Measurements from ENCODE around the gene INHBE. TPM values are rescaled to one million over a fixed set of nuclear protein-coding genes. Genes with fewer than 3 reads are reported as not detected.
"Not testable (repeated sequence)": the region's sequence is repeated elsewhere in the genome, so short reads cannot be mapped to it uniquely, and the experiment has no call there.

INHBE gene, protein sequence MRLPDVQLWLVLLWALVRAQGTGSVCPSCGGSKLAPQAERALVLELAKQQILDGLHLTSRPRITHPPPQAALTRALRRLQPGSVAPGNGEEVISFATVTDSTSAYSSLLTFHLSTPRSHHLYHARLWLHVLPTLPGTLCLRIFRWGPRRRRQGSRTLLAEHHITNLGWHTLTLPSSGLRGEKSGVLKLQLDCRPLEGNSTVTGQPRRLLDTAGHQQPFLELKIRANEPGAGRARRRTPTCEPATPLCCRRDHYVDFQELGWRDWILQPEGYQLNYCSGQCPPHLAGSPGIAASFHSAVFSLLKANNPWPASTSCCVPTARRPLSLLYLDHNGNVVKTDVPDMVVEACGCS
- 1 to 10 TPM in 1 of 2 experiments, under 1 TPM in 1; 0.81 to 1.0 TPM for total RNA-seq

DNA sequence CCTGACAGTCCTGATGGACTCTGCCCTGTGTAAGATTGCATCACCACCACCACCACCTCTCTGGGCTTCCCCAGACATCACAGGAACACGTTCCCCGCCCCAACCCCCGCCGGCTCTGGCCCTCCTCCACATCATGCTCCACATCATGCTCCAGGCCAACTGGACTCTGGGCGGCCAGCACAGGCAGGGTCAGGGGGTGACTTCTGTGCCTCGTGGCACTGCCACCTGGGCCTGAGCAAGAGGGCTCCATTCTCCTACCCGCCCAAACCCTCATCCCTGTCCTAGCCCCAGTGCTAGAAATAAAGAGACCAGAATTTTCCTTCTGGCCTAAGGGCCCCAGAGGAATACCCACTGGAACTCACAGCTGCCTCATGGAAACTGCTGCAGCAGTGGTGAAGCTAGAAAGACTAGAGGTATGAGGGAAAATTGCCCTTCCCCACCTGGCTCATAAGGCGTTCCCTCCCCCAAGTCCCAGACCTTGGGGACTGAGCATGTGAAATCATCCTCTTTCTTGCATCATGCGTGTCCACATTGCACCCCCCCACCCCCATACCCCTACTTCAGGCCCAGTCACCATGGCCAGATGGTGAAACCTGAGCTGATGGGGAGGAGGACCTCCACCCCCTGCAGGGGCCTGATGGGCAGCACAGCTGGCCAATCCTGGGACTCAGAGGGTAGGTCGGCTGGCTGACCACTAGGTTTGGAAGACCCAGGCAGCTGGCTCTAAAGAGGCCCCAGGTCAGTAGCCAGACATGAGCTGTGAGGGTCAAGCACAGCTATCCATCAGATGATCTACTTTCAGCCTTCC, at the start of gene INHBE:
Gene INHBE (plus strand): TSS at position 742 of the 808 bp plus-strand sequence. CDS start 230 bp downstream, outside the sequence.
- intact Hi-C loops (cut with micrococcal nuclease), result loop anchor here (5.0 kb wide), 1 partner anchor 443 kb away; no protein-coding TSS in a partner anchor
- H3K36me3 Mint-ChIP-seq (ENCODE audit: low read depth), result no peaks in the 10 kb centered on the region
- CTCF ChIA-PET, result interaction anchor here (0.6 to 11.0 kb wide), 23 partner anchors 10 to 254 kb away, joined by 3 to 172 read pairs (median 5); partner anchors contain the start of gene INHBC
- H3K27me3 Mint-ChIP-seq (ENCODE audit: low read depth), result no peaks in the 10 kb centered on the region
- peak; percentile 54 for DNase-seq
- peaks cover 25% of the 10 kb centered on the region for H3K4me1 Mint-ChIP-seq (ENCODE audit: low read depth)
- H3K9me3 Mint-ChIP-seq, result no peaks in the 10 kb centered on the region
- H3K27ac Mint-ChIP-seq, result peak within 1 kb of the TSS; percentile 46
- H3K4me3 Mint-ChIP-seq, result peak within 1 kb of the TSS; percentile 74

DNA sequence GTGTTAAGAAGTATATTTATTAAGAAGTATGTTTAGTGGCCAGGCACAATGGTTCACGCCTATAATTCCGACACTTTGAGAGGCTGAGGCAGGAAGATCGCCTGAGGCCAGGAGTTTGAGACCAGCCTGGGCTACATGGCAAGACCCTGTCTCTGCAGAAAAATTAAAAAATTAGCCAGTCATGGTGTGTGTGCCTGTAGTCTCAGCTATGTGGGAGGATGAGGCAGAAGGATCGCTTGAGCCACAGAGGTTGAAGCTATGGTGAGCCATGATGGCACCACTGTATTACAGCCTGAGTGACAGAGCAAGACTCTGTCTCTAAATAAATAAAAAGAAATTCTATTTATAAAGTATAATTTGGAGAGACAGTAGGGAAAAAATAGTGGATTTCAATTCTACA, 44.6 kb upstream of the INHBE start:
- intact Hi-C loops (cut with micrococcal nuclease), result no loop called here
- H3K27me3 Mint-ChIP-seq (ENCODE audit: low read depth), result no peaks in the 10 kb centered on the region
- H3K27ac Mint-ChIP-seq, result no peak overlapping the region
- CTCF ChIA-PET, result interaction anchor here (0.5 to 2.1 kb wide), 5 partner anchors 9 to 49 kb away, joined by 3 to 10 read pairs (median 5); partner anchors contain the start of gene INHBE
- H3K9me3 Mint-ChIP-seq, result no peaks in the 10 kb centered on the region
- DNase-seq, result no peak
- H3K36me3 Mint-ChIP-seq (ENCODE audit: low read depth), result no peaks in the 10 kb centered on the region
- H3K4me3 Mint-ChIP-seq, result no peak overlapping the region
- H3K4me1 Mint-ChIP-seq (ENCODE audit: low read depth), result peaks cover 25% of the 10 kb centered on the region

DNA sequence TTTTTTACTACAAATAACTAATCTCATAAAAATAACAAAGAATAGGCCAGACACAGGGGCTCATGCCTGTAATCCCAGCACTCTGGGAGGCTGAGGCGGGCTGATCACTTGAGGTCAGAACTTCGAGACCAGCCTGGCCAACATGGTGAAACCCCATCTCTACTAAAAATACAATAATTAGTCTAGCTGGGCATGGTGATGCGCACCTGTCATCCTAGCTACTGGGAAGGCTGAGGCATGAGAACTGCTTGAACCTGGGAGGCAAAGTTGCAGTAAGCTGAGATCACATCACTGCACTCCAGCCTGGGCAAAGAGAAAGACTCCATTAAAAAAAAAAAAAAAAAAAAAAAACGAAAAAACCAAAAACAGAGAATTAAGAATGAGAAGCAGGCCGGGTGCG, 40.9 kb upstream of the INHBE start:
- not testable (repeated sequence) for H3K4me3 Mint-ChIP-seq
- CTCF ChIA-PET, result interaction anchor here (0.6 kb wide), 1 partner anchor 1028 kb away, joined by 3 read pairs; no protein-coding TSS in a partner anchor

DNA sequence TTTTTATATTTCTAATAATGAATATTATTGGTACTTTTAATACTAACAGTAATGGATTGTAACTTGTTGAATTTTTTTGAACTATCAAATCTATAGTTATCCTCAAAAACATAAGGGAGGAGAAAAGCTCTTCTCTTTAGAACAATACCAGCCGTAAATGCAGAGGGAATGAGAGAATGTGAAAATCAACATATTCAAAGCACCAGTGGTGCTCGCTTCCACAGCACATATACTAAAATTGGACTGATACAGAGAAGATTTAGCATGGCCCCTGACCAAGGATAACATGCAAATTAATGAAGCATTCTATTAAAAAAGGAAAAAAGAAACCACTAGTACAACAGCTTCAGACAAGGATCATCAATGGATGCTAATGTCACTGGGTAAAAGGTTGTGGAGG, 40.0 kb upstream of the INHBE start:
- intact Hi-C loops (cut with micrococcal nuclease), result no loop called here
- Mint-ChIP-seq H3K27ac (no peak overlapping the region), H3K36me3 (ENCODE audit: low read depth) (peaks cover 8% of the 10 kb centered on the region), H3K4me1 (ENCODE audit: low read depth) (peaks cover 39% of the 10 kb centered on the region), H3K4me3 (no peak overlapping the region), H3K9me3 (no peaks in the 10 kb centered on the region), H3K27me3 (ENCODE audit: low read depth) (no peaks in the 10 kb centered on the region)
- no peak for DNase-seq
- CTCF ChIA-PET, result interaction anchor here (0.8 kb wide), 1 partner anchor 172 kb away, joined by 3 read pairs; no protein-coding TSS in a partner anchor

More for the DNA sequence above, 40.9 kb upstream of the INHBE start:
- H3K4me1 Mint-ChIP-seq (ENCODE audit: low read depth), result peaks cover 35% of the 10 kb centered on the region
- DNase-seq; intact Hi-C loops (cut with micrococcal nuclease); H3K9me3 Mint-ChIP-seq; H3K36me3 Mint-ChIP-seq (ENCODE audit: low read depth); H3K27ac Mint-ChIP-seq; H3K27me3 Mint-ChIP-seq (ENCODE audit: low read depth): not testable (repeated sequence)

DNA sequence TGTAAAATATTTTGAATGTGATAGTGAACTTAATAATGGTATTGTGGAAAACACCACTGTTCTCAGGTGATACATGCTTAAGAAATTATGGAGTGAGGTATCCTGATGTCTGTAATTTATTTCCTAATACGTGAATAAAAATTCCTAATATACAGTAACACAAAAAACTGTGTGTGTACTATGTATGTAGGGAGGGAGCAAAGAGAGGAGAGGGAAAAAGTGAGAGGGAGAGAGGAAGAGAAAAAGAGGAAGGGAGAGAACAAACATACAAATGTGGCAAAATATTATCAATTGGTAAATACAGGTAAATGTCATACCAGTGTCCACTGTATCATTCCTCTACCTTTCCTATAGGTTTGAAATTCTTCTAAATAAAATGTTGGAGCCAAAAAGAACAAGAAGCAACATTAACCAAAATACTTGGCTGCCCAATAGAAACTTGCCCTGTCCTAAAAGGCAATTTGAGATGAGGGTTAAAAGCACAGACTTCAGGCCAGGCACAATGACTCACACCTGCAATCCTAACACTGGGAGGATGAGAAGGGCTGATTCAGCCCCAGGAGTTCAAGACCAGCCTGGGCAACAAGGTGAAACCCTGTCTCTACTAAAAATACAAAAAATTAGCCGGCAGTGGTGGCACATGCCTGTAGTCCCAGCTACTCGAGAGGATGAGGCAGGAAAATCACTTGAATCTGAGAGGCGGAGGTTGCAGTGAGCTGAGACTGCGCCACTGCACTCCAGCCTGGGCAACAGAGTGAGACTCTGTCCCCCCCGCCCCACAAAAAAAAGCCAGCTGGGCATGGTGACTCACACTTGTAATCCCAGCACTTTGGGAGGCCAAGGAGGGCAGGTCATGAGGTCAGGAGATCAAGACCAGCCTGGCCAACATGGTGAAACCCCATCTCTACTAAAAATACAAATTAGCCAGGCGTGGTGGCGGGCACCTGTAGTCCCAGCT, 38.8 kb upstream of the INHBE start:
- CTCF ChIA-PET, result interaction anchor here (1.0 kb wide), 1 partner anchor 40 kb away, joined by 3 read pairs; no protein-coding TSS in a partner anchor
- intact Hi-C loops (cut with micrococcal nuclease), result no loop called here
- peaks cover 37% of the 10 kb centered on the region for H3K4me1 Mint-ChIP-seq (ENCODE audit: low read depth)

DNA sequence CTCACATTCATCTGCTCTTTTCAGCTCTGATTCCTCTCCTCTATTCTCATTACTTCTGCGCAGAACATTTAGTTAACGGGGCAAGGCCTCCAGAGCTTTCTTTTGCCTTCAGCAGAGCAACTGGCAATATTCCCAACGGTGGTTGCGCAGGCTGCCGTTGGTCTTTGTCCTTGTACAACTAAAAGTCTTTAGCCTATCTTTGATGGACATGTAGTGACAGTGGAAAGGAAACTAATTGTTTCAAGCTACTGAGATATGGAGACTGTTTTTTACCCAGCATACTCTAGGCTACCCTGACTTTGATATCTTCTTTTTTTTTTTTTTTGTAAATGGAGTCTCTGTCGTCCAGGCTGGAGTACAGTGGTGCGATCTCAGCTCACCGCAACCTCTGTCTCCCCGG, 36.9 kb upstream of the INHBE start:
- H3K27me3 Mint-ChIP-seq (ENCODE audit: low read depth), result no peaks in the 10 kb centered on the region
- no peak overlapping the region for H3K4me3 Mint-ChIP-seq
- no peak overlapping the region for H3K27ac Mint-ChIP-seq
- peaks cover 13% of the 10 kb centered on the region for H3K36me3 Mint-ChIP-seq (ENCODE audit: low read depth)
- CTCF ChIA-PET, result interaction anchor here (0.7 to 1.6 kb wide), 4 partner anchors 35 to 235 kb away, joined by 3 to 5 read pairs (median 3); no protein-coding TSS in a partner anchor
- intact Hi-C loops (cut with micrococcal nuclease), result no loop called here
- peaks cover 28% of the 10 kb centered on the region for H3K4me1 Mint-ChIP-seq (ENCODE audit: low read depth)
- no peak for DNase-seq
- H3K9me3 Mint-ChIP-seq, result no peaks in the 10 kb centered on the region

More for the DNA sequence above, 38.8 kb upstream of the INHBE start:
- no peak for DNase-seq
- H3K9me3 Mint-ChIP-seq, result no peaks in the 10 kb centered on the region
- H3K27me3 Mint-ChIP-seq (ENCODE audit: low read depth), result no peaks in the 10 kb centered on the region
- H3K4me3 Mint-ChIP-seq, result no peak overlapping the region
- no peak overlapping the region for H3K27ac Mint-ChIP-seq
- H3K36me3 Mint-ChIP-seq (ENCODE audit: low read depth), result peaks cover 8% of the 10 kb centered on the region

DNA sequence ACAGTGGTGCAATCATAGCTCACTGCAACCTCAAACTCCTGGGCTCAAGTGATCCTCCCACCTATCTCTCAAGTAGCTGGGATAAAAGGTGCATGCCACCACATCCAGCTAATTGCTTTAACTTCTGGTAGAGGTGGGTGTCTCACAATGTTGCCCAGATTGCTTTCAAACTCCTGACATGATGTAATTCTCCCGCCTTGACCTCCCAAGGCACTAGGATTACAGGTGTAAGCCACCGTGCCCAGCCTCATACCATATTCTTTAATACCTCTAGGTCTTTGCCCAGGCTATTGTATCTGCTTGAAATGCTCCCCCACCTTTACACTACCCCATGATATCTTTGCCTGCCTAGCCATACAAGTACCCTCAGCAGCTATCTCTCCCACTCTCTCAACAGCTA, 35.6 kb upstream of the INHBE start:
- no peaks in the 10 kb centered on the region for H3K9me3 Mint-ChIP-seq
- H3K27ac Mint-ChIP-seq, result no peak overlapping the region
- H3K4me1 Mint-ChIP-seq (ENCODE audit: low read depth), result peaks cover 30% of the 10 kb centered on the region
- H3K4me3 Mint-ChIP-seq, result no peak overlapping the region
- DNase-seq, result no peak
- no peaks in the 10 kb centered on the region for H3K27me3 Mint-ChIP-seq (ENCODE audit: low read depth)
- CTCF ChIA-PET, result interaction anchor here (0.7 to 1.0 kb wide), 2 partner anchors 8 to 34 kb away, joined by 3 to 5 read pairs; no protein-coding TSS in a partner anchor
- intact Hi-C loops (cut with micrococcal nuclease), result no loop called here
- H3K36me3 Mint-ChIP-seq (ENCODE audit: low read depth), result peaks cover 14% of the 10 kb centered on the region

DNA sequence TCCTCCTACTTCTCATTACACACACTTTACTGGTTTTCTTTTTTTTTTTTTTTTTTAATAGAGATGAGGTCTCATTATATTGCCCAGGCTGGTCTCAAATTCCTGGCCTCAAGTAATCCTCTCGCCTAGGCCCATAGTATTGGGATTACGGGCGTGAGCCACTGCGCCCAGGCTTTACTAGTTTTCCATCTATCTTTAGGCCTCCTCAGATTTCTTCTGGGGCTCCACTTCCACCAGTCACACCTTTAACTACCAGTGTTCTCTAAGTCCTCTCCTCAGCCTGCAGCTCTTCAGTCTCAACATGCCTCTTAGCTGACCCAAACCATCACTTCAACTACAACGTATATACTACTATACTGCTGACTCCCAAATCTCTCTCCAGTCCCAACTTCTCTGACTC, 34.6 kb upstream of the INHBE start:
- no peak for DNase-seq
- Mint-ChIP-seq H3K9me3 (no peaks in the 10 kb centered on the region), H3K4me1 (ENCODE audit: low read depth) (peaks cover 27% of the 10 kb centered on the region), H3K36me3 (ENCODE audit: low read depth) (peaks cover 14% of the 10 kb centered on the region), H3K4me3 (no peak overlapping the region), H3K27me3 (ENCODE audit: low read depth) (no peaks in the 10 kb centered on the region), H3K27ac (no peak overlapping the region)
- CTCF ChIA-PET, result interaction anchor here (0.5 to 1.6 kb wide), 6 partner anchors 19 to 252 kb away, joined by 3 to 11 read pairs (median 4); partner anchors contain the start of gene INHBE
- intact Hi-C loops (cut with micrococcal nuclease), result no loop called here

DNA sequence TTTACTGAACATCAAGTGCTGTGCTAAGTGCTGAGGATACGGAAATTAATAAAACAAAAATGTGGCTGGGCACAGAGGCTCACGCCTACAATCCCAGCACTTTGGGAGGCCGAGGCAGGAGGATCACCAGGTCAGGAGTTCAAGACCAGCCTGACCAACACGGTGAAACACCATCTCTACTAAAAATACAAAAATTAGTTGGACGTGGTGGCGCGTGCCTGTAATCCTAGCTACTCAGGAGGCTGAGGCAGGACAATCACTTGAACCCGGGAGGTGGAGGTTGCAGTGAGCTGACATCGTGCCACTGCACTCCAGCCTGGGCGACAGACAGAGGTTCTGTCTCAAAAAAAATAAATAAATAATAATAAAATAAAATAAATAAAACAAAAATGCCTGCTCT, 28.2 kb upstream of the INHBE start:
- H3K4me3 Mint-ChIP-seq; H3K27me3 Mint-ChIP-seq (ENCODE audit: low read depth); H3K27ac Mint-ChIP-seq; intact Hi-C loops (cut with micrococcal nuclease); DNase-seq; H3K9me3 Mint-ChIP-seq: not testable (repeated sequence)
- H3K4me1 Mint-ChIP-seq (ENCODE audit: low read depth), result peaks cover 39% of the 10 kb centered on the region
- H3K36me3 Mint-ChIP-seq (ENCODE audit: low read depth), result peaks cover 16% of the 10 kb centered on the region
- CTCF ChIA-PET, result interaction anchor here (0.6 to 1.9 kb wide), 2 partner anchors 9 to 26 kb away, joined by 3 to 7 read pairs; no protein-coding TSS in a partner anchor

DNA sequence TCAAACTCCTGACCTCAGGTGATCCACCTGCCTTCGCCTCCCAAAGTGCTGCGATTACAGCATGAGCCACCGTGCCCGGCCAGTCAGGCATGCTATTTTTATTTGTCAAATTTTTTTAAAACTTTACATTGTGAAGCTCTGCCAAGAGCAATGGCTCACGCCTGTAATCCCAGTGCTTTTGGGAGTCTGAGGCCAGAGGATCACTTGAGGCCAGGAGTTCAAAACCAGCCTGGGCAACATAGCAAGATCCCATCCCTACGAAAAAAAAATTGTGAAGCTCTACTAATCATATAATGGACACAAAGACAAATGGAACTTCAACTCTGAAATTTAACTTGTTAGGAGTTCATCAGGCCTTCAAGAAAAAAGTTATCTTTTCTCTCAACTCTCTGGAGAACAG, 26.1 kb upstream of the INHBE start:
- Mint-ChIP-seq H3K4me3 (peak overlapping the region; percentile 94), H3K36me3 (ENCODE audit: low read depth) (peaks cover 12% of the 10 kb centered on the region), H3K9me3 (no peaks in the 10 kb centered on the region), H3K4me1 (ENCODE audit: low read depth) (peaks cover 40% of the 10 kb centered on the region), H3K27ac (peak overlapping the region; percentile 80), H3K27me3 (ENCODE audit: low read depth) (no peaks in the 10 kb centered on the region)
- intact Hi-C loops (cut with micrococcal nuclease), result no loop called here
- no peak for DNase-seq
- CTCF ChIA-PET, result interaction anchor here (0.7 to 1.8 kb wide), 5 partner anchors 22 to 167 kb away, joined by 3 to 10 read pairs (median 4); no protein-coding TSS in a partner anchor

DNA sequence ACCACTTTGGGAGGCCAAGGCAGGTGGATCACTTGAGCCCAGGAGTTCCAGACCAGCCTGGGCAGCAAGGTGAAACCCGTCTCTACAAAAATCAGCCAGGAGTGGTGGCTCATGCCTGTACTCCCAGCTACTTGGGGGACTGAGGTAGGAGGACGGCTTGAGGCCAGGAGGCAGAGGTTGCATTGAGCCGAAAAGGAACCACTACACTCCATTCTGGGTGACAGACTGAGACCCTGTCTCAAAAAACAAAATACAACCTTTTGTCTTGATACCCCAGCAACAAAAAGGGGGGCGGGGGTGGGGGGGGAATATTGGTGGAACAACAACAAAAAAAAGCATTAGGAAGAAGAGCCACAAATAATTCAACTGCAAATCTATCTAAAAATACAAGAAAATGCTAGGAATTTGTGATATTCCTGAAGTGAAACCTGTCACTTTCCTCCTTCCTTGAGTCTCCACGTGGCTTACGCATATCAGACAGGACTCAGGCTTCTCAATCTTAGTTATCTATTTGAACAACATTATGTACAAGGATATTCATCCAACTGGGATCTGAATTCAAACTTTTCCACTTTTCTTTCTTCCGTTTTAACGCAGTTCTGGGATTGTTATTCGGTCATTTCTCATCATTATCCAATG, 25.5 kb upstream of the INHBE start:
- Mint-ChIP-seq H3K9me3 (no peaks in the 10 kb centered on the region), H3K36me3 (ENCODE audit: low read depth) (peaks cover 10% of the 10 kb centered on the region)
- intact Hi-C loops (cut with micrococcal nuclease), result loop anchor here (1.0 to 5.0 kb wide), 3 partner anchors 24 to 705 kb away; partner anchors contain the start of gene NACA

More for the DNA sequence above, 25.5 kb upstream of the INHBE start:
- no peaks in the 10 kb centered on the region for H3K27me3 Mint-ChIP-seq (ENCODE audit: low read depth)
- no peak for DNase-seq
- peak overlapping the region; percentile 98 for H3K27ac Mint-ChIP-seq
- peaks cover 38% of the 10 kb centered on the region for H3K4me1 Mint-ChIP-seq (ENCODE audit: low read depth)
- peak overlapping the region; percentile 94 for H3K4me3 Mint-ChIP-seq
- CTCF ChIA-PET, result interaction anchor here (0.6 to 1.4 kb wide), 9 partner anchors 8 to 168 kb away, joined by 3 to 15 read pairs (median 4); no protein-coding TSS in a partner anchor
